ENCODE measurements around the gene CCDC172. TPM values are rescaled to one million over a fixed set of nuclear protein-coding genes. Genes with fewer than 3 reads are reported as not detected.

The CCDC172 gene
- total RNA-seq, 1 experiment from 2014 or later: not detected

GRCh38 chr10:116298586-116298985 is 25.7 kb upstream of the CCDC172 start:
- Histone ChIP-seq H3K4me3 (ENCODE audit: low read length) (no peak overlapping the region), H3K36me3 (ENCODE audit: low read depth, low read length) (no peaks in the 10 kb centered on the region), H3K27ac (ENCODE audit: low read length) (no peak overlapping the region), H3F3A (ENCODE audit: low read length, unreplicated experiment) (no peaks in the 10 kb centered on the region), H3K9me3 (ENCODE audit: low read length) (no peaks in the 10 kb centered on the region), H3K4me2 (ENCODE audit: low read length) (no peak overlapping the region), H3K4me1 (ENCODE audit: insufficient read depth, low read length) (no peaks in the 10 kb centered on the region), H3K9ac (ENCODE audit: low read length) (no peak overlapping the region), H3K79me2 (ENCODE audit: low read length) (no peaks in the 10 kb centered on the region), H4K20me1 (ENCODE audit: low read length) (no peaks in the 10 kb centered on the region), H2AFZ (ENCODE audit: low read length) (no peak overlapping the region), H3K9me2 (replicated peaks; ENCODE audit: low read length) (no peaks in the 10 kb centered on the region), H3K27me3 (ENCODE audit: low read length) (no peaks in the 10 kb centered on the region)
- ATAC-seq: no peak
- no TSS peak for BruUV-seq (replicated peaks)
- ChIA-PET CTCF (no interaction called here), POLR2A (ENCODE audit: unreplicated experiment) (no interaction called here)
- intact Hi-C loops (cut with micrococcal nuclease): no loop called here
- TF ChIP-seq EZH2phosphoT487 (IDR thresholded peaks at IDR 0.05; ENCODE audit: borderline replicate concordance, low read length) (no peak), EZH2 (IDR thresholded peaks at IDR 0.05; ENCODE audit: low read length, unreplicated experiment) (no peak), CTCF (conservative IDR thresholded peaks at IDR 0.05; ENCODE audit: low read depth, low read length) (no peak)
- DNase-seq: no peak

GRCh38 chr10:116300542-116300941 is 23.7 kb upstream of the CCDC172 start:
- TF ChIP-seq EZH2phosphoT487 (IDR thresholded peaks at IDR 0.05; ENCODE audit: borderline replicate concordance, low read length): no peak
- no peak for TF ChIP-seq EZH2 (IDR thresholded peaks at IDR 0.05; ENCODE audit: low read length, unreplicated experiment)
- no peak for TF ChIP-seq CTCF (conservative IDR thresholded peaks at IDR 0.05; ENCODE audit: low read depth, low read length)
- ChIA-PET POLR2A (ENCODE audit: unreplicated experiment) (no interaction called here), CTCF (no interaction called here)
- H3K9me2 ChIP-seq (replicated peaks; ENCODE audit: low read length): no peaks in the 10 kb centered on the region
- intact Hi-C loops (cut with micrococcal nuclease): no loop called here
- H3K27ac ChIP-seq (ENCODE audit: low read length): no peak overlapping the region
- H4K20me1 ChIP-seq (ENCODE audit: low read length): no peaks in the 10 kb centered on the region
- no peaks in the 10 kb centered on the region for H3K4me1 ChIP-seq (ENCODE audit: insufficient read depth, low read length)
- no peaks in the 10 kb centered on the region for H3K27me3 ChIP-seq (ENCODE audit: low read length)
- no peak overlapping the region for H3K4me2 ChIP-seq (ENCODE audit: low read length)
- no peak overlapping the region for H2AFZ ChIP-seq (ENCODE audit: low read length)
- H3K9me3 ChIP-seq (ENCODE audit: low read length): no peaks in the 10 kb centered on the region
- H3K9ac ChIP-seq (ENCODE audit: low read length): no peak overlapping the region
- no peak for DNase-seq
- H3K79me2 ChIP-seq (ENCODE audit: low read length): no peaks in the 10 kb centered on the region
- BruUV-seq (replicated peaks): no TSS peak
- no peak for ATAC-seq
- no peaks in the 10 kb centered on the region for H3F3A ChIP-seq (ENCODE audit: low read length, unreplicated experiment)
- H3K36me3 ChIP-seq (ENCODE audit: low read depth, low read length): no peaks in the 10 kb centered on the region
- H3K4me3 ChIP-seq (ENCODE audit: low read length): no peak overlapping the region

GRCh38 chr10:116304923-116305322 is 19.3 kb upstream of the CCDC172 start:
- Histone ChIP-seq H3K9me2 (replicated peaks; ENCODE audit: low read length) (no peaks in the 10 kb centered on the region), H3K27me3 (ENCODE audit: low read length) (no peaks in the 10 kb centered on the region), H3K4me1 (ENCODE audit: insufficient read depth, low read length) (no peaks in the 10 kb centered on the region), H3K9ac (ENCODE audit: low read length) (no peak overlapping the region), H3K79me2 (ENCODE audit: low read length) (no peaks in the 10 kb centered on the region), H3K4me2 (ENCODE audit: low read length) (no peak overlapping the region), H4K20me1 (ENCODE audit: low read length) (no peaks in the 10 kb centered on the region), H3K9me3 (ENCODE audit: low read length) (no peaks in the 10 kb centered on the region), H3K4me3 (ENCODE audit: low read length) (no peak overlapping the region), H3F3A (ENCODE audit: low read length, unreplicated experiment) (no peaks in the 10 kb centered on the region), H2AFZ (ENCODE audit: low read length) (no peak overlapping the region), H3K36me3 (ENCODE audit: low read depth, low read length) (no peaks in the 10 kb centered on the region), H3K27ac (ENCODE audit: low read length) (no peak overlapping the region)
- ATAC-seq (no peak), DNase-seq (no peak)
- TF ChIP-seq CTCF (conservative IDR thresholded peaks at IDR 0.05; ENCODE audit: low read depth, low read length) (no peak), EZH2 (IDR thresholded peaks at IDR 0.05; ENCODE audit: low read length, unreplicated experiment) (no peak), EZH2phosphoT487 (IDR thresholded peaks at IDR 0.05; ENCODE audit: borderline replicate concordance, low read length) (no peak)
- intact Hi-C loops (cut with micrococcal nuclease): no loop called here
- ChIA-PET CTCF (no interaction called here), POLR2A (ENCODE audit: unreplicated experiment) (no interaction called here)
- no TSS peak for BruUV-seq (replicated peaks)

All from PC-3 (cell line).